ENCODE data around the gene DNAI4. TPM values are rescaled to one million over a fixed set of nuclear protein-coding genes. Genes with fewer than 3 reads are reported as not detected.

The DNAI4 gene
- total and polyA plus RNA-seq, 9 of the 15 experiments (the other 6 are each of a cell fraction or from before 2014, with no cell fraction given) = 0.57 to 4.8 (median 2.6) TPM; not detected in 1

GRCh38 chr1:66951513-66951912 lies 26.9 kb upstream of the DNAI4 start (continued):
- TF ChIP-seq FOXP4 (CRISPR knock-in tag; IDR thresholded peaks at IDR 0.05; ENCODE audit: borderline replicate concordance) = no peak
- TF ChIP-seq HES1 (IDR thresholded peaks at IDR 0.05; ENCODE audit: low read depth) = no peak
- TF ChIP-seq HNRNPL (IDR thresholded peaks at IDR 0.05; ENCODE audit: low read depth, low read length) = no peak
- no peak for TF ChIP-seq ZNF347 (CRISPR knock-in tag; IDR thresholded peaks at IDR 0.05; ENCODE audit: low read depth)
- TF ChIP-seq CHD2 (IDR thresholded peaks at IDR 0.05; ENCODE audit: low read depth, low read length) = no peak

GRCh38 chr1:66947267-66947666 lies 22.6 kb upstream of the DNAI4 start:
- Histone ChIP-seq H3K4me3 (no peak overlapping the region), H3K4me2 (ENCODE audit: insufficient read depth, low read length) (no peak overlapping the region), H3K27me3 (ENCODE audit: control insufficient read depth in 2 of 2, insufficient read depth in 2 of 2, low read length in 2 of 2) (no peaks in the 10 kb centered on the region), H3K36me3 (ENCODE audit: control insufficient read depth, insufficient read depth, low read length) (peaks cover 84% of the 10 kb centered on the region; the same call in 2 of the 3 replicates), H3K4me1 (replicated peaks in 1 of 2; ENCODE audit: control insufficient read depth in 2 of 2, insufficient read depth in 2 of 2, low read length in 2 of 2) (0 out of 5 replicates have a peak, but pooled peaks cover 0 to 4% of the 10 kb centered on the region in 2 experiments), H3K27ac (ENCODE audit: extremely low read depth, low read depth, low read length) (no peak overlapping the region), H4K20me1 (replicated peaks; ENCODE audit: control insufficient read depth, insufficient read depth, low read length) (no peaks in the 10 kb centered on the region), H3K9ac (ENCODE audit: insufficient read depth in 1 of 2, low read depth in 2 of 2, low read length in 2 of 2) (no peak overlapping the region), H3K9me3 (replicated peaks; ENCODE audit: control insufficient read depth, insufficient read depth, low read depth, low read length) (no peaks in the 10 kb centered on the region), H3K79me2 (ENCODE audit: control insufficient read depth, insufficient read depth, low read length) (peaks cover 34% of the 10 kb centered on the region), H2AFZ (ENCODE audit: low read depth, low read length) (no peak overlapping the region), H3K9me1 (ENCODE audit: control insufficient read depth, insufficient read depth, low read length) (no peaks in the 10 kb centered on the region)
- FAIRE-seq = no peak
- in situ Hi-C loops (cut with MboI) (no loop called here), intact Hi-C loops (cut with micrococcal nuclease) (no loop called here)
- no peak for ATAC-seq
- DNase-seq (ENCODE audit: extremely low read depth in 1 of 4, low spot score in 3 of 4) = no peak
- WGBS (ENCODE audit: insufficient coverage, low coverage, missing lambda C conversion rate) = 89% methylated on average over 1 of the region's 1 CpG
- BruUV-seq (replicated peaks) = no TSS peak
- ChIA-PET POLR2A (interaction anchor here (0.6 to 1.2 kb wide), 5 partner anchors 8 to 200 kb away, joined by 3 to 4 read pairs (median 3); partner anchors contain the start of genes DNAI4 and MIER1), CTCF (ENCODE audit: low intra/inter-chr PET ratio) (no interaction called here)
- TF ChIP-seq SPI1 (IDR thresholded peaks at IDR 0.05; ENCODE audit: borderline replicate concordance, low read depth, low read length) (0 out of 2 replicates have a peak, but pooled peaks have one; percentile 13), SETDB1 (IDR thresholded peaks at IDR 0.05; ENCODE audit: low read length) (no peak)
